HG02938 (cell line): ENCODE results near the gene UBE2R2.
A peak's percentile ranks its signal among the peaks of the same experiment; 100 is the strongest.
"Not testable (repeated sequence)": the region's sequence is repeated elsewhere in the genome, so short reads cannot be mapped to it uniquely, and the experiment has no call there.

Experiments
- ATAC-seq: cut with Tn5 transposase; IDR thresholded peaks from one replicate; pipeline ENCODE4 v1.9.1; 2021; ENCODE audit warnings: mild to moderate bottlenecking, moderate library complexity; ENCODE audit not compliant: unreplicated experiment

UBE2R2 gene

DNA sequence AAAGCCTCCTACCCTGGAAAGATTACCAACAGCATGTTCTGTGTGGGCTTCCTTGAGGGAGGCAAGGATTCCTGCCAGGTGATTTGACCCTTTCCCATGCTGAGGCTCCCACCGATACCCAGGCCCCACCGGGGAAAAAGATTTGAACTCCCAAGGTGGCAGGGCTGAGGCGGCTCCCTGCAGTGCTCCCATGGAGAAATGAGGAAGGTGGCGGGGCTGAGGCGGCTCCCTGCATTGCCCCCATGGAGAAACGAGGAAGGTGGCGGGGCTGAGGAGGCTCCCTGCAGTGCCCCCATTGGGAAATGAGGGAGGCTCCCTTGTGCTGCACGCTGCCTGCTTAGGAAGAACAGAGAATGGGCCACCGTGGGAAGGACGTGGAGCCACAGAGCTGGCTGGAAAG, 18.4 kb upstream of the UBE2R2 start:
- no peak for ATAC-seq

DNA sequence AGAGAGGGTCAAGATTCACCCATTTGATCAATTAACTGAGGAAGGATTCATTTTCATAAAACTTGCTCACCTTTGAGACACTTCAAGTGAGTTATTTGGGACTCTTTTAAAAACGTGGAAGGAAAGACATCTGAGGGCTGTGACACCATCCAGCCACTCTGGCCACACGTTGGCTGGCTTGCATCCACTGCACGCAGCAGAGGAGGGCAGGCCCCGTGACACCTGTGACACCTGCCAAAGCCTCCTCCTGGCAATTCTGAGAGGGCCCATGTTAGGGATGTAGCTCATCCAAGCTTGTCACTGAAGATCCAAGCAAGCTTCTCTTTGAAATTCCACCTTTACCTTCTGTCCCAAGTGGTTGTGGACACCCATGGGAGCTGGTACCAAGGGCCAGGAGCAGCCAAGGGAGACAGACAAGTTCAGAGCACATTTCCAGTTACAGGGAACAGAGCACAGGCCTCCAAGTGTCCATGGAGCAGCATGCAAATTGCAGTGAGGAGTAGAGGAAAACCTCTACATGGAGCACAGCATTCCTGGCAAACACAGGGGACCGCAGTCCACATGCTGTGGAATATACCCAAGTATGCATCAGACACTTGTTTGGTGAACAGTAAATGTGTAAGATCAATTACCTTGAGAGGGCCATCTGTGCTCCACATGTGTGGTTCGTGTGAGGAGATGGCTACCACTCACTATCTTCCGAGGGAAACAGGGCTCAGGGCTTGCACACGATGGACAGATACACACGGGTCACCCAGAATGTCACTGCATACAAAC, 16.8 kb upstream of the UBE2R2 start:
- no peak for ATAC-seq

DNA sequence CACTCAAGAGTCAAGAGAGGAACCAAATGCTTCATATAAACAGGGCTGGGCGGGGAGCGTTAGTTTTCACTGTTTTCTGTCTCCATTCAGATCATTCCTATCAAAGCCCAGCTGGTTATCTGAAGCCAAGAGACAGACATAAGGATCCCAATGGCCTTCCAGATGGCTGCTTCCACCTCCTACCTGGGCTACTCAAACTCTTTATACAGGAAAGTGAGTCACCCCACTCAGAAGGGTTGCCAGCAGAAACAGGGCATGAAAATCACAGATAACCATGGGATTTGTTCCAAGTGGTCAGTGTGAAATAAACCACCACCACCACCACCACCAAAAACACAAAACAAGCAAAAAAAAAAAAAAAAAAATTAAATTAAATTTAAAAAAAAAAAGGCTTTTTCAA, 16.1 kb upstream of the UBE2R2 start:
- no peak for ATAC-seq

DNA sequence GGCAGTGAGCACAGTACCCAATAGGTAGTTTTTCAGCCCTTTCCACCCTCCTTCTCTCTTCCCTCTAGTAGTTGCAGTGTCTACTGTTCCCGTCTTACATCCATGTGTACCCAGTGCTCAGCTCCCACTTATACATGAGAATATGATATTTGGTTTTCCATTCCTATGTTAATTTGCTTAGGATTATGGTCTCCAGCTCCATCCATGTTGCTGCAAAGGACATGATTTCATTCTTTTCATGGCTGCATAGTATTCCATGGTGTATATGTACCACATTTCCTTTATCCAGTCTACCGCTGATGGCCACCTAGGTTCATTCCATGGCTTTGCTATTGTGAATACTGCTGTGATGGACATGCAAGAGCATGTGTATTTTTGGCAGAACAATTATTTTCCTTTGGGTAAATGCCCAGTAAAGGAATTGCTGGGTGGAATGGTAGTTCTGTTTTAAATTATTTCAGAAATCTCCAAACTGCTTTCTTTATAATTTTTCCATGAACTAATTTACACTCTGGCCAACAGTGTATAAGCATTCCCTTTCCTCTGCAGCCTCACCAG, 14.9 kb upstream of the UBE2R2 start:
- not testable (repeated sequence) for ATAC-seq

DNA sequence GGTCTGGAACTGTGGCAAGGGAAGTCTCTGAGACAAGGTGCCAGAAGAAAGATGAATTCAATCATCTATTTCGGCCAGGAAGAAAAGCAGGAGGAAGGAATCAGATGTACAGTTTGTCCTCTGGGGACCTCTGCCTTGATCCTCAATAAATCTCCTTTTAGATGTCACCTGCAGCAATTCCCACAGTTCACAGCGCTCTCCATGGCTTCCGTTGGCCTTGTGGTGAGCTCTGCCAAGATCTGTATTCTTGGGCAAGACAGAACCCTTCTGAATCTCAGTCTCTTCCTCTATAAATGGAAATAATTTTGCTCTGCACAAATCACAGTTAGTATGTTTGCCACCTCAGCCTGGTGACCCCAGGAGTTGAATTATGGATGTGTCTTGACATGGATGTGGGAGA, 12.8 kb upstream of the UBE2R2 start:
- not testable (repeated sequence) for ATAC-seq

DNA sequence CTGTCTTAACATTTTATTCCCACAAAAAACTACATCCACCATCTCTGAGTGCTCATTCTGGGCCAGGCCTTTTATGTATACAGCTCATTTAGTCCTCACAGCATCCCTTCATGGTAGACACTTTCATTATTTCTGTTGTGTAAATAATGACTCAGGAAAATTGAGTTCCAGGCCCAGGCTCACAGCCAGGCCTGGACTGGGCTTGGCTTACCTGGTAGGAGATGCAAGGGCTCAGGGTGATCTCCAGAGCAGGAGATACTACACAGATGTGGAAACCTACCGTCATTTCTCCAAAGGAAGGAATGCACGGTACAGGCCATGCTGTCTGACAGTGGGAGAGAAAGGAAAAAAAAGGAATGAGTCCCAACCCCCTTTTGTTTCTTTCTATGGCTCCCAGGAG, 9.8 kb upstream of the UBE2R2 start:
- not testable (repeated sequence) for ATAC-seq

DNA sequence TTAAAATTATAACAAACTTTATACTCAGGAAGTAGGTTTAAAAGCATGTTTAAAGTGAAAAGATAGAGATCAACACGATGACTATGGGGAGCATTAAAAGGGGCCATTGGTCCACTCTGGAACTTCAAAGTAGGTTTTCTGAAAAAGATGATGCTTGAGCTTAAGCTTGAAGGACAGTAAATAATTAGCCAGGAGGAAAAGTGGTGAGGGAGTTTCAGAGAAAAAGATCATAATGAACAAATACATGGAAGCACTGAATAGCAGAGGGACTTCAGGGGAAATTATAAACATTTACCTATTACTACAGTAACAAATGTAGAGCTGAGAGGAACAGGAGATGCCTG, 8.0 kb upstream of the UBE2R2 start:
- peak; percentile 53 for ATAC-seq

DNA sequence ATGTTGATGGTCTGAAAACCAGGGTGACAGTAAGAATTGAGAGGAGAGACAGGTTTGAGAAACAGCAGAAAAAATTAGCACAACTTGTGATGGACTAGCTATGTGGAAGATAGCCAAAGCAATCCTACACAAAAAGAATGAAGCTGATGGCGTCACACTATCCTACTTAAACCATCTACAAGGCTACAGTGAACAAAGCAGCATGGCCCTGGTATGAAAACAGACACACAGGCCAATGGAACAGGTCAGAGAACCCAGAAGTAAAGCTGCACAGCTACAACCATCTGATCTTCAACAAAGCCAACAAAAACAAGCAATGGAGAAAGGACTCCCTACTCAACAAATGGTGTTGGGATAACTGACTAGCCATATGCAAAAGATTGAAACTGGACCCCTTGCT, 7.5 kb upstream of the UBE2R2 start:
- ATAC-seq, result no peak

DNA sequence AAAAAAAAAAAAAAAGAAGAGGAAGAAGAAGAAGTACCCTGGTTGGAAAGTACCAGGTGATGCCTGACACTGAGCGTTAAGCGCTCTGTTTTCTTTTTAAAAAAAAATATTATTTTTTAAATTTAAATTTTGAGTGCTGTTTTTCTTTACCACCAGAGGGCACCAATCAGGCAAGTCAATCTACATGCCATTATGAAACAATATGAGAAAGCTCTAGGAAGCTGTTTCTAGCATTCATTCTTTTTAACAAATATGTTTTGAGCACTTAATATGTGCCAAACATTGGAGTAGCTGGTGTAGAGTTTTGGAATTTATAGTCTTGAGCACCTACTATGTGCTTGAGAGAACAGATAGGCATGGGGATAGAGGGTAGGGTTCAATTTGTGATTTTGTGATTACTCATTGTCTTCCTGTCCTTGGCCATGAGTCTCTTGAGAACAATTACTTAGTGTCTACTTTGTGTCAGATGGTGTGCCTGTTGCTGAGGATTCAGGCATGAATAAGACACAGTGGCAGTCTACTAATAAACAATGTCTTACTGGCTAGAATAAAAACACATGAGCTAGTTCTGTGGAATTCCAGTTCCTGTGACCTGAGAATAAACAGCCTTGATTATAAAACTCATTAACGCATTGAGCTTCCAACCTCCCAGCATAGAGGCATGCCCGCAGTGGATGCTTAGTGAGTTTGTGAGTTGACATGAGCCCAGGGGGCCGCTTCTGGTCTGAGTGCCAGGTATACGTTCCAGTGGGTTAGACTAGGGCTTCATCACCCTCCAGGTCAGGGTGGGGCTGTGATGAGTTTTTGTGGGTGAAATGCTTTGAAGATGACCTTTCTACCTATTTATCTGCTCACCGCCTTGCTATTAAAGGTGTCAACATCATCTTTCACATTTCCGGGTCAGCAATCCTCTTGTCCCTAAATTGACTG, 3.0 kb upstream of the UBE2R2 start:
- no peak for ATAC-seq

DNA sequence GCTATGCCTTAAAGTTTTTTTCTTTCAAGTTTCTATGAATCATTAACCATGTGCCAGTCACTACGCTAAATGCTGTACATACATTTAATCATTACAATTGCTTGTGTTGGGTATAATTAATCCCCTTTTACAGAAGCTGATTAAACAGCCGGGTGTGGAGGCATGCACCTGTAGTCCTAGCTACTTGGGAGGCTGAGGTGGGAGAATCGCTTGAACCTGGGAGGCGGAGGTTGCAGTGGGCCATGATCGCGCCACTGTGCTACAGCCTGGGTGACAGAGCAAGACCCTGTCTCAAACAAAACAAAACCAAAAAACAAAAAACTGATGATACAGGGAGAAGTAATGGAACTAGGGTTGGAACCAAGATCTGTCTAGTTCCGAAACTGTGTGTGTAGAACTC, 1.2 kb upstream of the UBE2R2 start:
- ATAC-seq, result no peak

DNA sequence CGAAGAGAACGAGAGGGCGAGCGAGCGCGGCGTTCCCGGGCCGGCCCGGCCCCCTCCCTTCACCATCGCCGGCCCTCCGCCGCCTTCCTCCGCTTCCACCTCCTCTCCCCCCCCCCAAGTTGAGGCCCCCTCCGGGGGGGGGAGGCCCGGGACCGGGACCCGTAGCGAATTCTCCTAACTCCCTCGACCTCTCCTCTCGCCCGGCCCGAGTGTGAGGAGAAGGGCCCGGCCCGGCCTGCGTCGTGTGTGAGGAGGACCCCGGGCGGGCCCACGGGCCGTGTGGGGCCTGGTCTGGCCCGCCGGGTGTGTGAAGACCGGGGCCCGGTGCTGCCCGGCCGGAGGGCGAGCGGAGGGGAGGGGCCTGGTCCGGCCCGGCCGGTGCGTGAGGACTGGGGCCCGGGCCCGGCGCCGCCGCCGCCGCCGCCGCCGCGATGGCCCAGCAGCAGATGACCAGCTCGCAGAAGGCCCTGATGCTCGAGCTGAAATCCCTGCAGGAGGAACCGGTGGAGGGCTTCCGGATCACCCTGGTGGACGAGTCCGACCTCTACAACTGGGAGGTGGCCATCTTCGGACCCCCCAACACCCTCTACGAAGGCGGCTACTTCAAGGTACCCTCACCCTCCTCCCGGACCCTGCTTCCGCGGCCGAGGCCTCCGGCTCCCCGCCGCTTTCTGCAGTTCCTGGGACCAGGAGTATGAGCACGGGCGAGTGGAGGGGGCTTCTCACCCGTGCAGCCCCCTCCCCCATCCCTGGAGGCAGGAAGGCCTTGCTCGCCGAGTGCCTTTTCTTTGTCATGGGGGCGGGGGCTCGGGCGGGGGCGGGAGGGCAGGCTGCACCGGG, 587 bp downstream of the UBE2R2 start:
- peak; percentile 19 for ATAC-seq

DNA sequence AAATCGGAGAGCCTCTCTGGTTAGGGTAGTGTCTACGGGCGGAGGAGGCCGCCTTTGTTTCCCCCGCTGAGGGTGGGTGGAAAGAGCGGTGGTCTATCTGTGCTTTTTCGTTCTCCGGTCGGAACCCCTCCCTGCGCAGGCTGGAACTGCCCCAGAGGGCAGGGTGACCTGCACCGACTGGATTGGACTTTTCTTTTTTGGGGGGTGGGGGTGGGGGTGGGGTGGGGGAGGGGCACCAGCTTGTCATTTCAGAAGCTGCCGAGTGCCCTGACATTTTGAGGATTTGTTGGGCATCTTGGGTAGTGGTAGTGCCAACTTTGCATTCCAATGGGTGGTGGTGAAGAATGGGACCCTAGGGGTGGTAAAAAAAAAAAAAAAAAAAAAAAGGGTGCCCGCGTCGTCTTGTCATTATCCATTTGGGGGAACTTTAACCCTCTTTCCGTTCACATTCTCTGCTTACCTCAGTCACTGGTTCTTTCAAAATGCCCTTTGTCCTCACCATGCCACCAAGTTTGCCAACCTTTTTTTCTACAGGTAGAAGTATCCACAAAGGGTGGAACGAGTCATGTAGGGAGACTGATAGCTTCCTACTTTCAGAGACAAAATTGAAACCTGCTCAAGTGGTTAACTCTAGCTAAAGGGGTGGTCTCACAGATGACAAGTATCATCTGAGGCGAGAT, 1.3 kb downstream of the UBE2R2 start:
- ATAC-seq, result no peak

DNA sequence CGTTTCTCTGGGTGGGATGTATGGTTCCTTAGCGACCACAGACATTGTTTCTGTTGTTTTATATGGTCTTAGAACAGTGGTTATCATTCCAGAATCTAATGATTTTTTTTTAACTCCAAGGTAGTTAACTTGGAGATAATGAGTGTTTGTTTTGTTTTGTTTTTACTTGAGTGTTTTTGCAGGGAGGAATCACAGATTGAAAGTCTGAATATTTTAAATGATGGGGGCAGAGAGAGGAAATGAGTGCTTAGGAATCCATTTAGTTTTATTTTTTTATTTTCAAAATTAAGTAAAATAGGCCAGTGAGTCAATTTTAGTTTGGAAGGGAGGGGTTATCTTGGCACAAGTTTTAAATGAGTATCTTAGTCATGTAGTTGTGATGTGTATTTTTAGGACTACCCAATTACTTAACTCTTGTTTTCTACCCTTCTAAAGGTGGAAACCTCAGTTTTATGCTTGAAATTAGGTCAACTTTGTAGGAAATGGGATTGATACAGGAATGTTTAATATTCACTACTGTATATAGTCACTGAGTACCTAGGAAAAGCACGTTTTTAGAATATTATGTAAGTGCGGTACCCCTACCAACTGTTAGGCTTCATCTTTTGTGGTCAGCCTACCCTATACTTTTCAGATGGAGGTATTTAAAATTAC, 2.0 kb downstream of the UBE2R2 start:
- no peak for ATAC-seq

DNA sequence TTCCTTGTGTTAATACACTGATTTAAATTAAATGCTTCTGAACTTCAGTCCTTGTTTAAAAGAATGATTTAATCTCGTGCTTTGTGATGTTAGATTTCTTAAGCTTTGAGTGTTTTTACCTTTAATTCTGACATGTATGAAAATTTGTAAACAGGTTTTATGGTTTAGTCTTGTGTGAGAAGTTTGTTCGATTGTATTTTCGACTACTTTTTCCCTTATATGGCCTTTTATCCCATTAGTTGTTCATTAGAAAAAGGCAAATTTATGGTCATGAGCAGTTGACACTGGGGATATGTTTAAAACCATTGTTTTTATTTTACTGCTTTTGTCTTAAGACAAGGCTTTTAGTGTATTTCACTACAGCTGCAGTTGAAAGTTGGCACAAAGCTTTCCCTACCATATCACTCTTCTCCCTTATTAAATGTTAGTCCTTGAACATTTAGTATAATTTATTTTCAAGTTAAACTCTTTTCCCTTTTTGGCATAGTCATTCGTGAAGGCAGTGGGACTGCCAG, 3.3 kb downstream of the UBE2R2 start:
- no peak for ATAC-seq

DNA sequence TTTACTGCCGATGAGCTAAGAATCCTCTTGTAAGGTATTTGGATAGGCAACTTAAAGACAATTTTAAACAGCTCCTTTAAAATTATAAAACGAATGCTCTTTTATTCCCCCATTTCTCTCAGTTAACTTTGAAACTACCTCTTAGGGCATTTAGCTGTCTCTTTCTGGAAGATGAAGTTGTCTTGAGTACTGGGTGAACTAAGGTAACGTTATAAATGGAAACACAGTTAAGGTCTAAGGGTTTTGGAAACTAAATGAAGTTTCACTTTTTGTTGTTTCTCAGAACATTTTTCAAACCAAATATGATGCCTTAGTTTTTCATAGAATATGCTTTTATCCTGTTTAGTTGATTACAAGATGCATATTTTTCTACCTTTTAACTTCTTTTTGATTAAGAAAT, 6.8 kb downstream of the UBE2R2 start:
- ATAC-seq, result no peak

DNA sequence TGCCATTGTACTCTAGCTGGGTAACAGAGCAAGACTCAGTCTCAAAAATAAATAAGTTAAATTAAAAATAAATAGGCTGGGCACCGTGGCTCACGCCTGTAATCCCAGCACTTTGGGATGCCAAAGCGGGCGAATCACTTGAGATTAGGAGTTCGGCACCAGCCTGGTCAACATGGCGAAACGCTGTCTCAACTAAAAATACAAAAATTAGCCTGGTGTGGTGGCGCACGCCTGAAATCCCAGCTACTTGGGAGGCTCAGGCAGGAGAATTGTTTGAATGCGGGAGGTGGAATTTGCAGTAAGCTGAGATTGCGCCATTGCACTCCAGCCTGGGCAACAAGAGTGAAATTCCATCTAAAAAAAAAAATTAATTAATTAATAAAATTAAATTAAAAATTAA, 10.3 kb downstream of the UBE2R2 start:
- not testable (repeated sequence) for ATAC-seq

DNA sequence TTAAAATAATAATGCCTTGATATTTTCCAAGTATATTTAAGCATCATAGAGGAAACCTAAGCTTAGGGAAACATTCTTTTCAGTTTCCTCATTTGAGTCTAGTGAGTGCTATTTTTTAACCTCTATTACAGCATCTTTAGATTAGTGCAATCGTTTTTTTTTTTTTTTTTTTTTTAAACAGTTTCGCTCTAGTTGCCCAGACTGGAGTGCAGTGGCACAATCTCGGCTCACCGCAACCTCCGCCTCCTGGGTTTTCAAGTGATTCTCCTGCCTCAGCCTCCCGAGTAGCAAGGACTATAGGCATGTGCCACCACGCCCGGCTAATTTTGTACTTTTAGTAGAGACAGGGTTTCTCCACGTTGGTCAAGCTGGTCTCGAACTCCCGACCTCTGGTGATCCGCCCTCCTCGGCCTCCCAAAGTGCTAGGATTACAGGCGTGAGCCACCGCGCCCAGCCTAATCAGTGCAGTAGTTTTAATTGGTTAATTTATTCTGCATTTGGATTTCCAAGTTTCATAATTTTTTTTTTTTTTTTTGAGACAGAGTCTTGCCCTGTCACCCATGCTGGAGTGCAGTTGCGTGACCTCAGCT, 12.8 kb downstream of the UBE2R2 start:
- ATAC-seq, result not testable (repeated sequence)

DNA sequence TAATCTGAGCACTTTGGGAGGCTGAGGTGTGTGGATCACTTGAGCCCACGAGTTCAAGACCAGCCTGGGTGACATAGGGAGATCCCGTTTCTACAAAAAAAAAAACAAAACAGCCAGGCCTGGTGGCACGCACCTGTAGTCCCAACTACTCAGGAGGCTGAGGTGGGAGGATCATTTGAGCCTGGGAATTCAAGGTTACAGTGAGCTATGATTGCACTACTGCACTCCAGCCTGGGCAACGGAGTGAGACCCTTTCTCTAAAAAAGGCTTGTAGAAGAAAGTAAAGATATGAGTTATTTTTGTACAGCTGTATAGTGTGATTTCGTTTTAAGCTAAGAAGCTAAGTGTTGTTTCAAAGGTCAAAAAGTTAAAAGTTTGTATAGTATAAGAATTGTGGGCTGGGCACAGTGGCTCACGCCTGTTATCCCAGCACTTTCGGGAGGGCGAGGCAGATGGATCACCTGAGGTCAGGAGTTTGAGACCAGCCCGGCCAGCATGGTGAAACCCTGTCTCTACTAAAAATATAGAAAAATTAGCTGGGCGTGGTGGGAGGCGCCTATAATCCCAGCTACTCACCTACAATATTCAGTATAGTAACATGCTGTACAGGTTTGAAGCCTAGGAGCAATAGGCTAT, 18.8 kb downstream of the UBE2R2 start:
- ATAC-seq, result no peak

DNA sequence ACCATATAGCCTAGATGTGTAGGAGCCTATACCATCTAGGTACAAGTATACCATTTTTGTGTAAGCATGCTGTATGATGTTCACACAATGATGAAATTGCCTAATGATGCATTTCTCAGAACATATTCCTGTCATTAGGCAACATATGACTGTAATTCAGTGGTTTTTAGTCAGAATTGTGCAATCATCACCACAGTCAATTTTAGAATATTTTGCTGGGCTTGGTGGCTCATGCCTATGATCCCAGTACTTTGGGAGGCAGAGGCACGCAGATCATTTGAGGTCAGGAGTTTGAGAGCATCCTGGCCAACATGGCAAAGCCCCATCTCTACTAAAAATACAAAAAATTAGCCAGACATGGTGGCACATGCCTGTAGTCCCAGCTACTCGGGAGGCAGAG, 19.3 kb downstream of the UBE2R2 start:
- not testable (repeated sequence) for ATAC-seq
